Measurements from ENCODE around the gene SLC37A3.
"Not testable (repeated sequence)": the region's sequence is repeated elsewhere in the genome, so short reads cannot be mapped to it uniquely, and the experiment has no call there.

- not testable (repeated sequence) for TF ChIP-seq CTCF, EZH2phosphoT487 (IDR thresholded peaks at IDR 0.05)
Measured at GRCh38 chr7:140338959-140339358, 59.4 kb downstream of the SLC37A3 start.
